Fibroblast of lung (primary cell): ENCODE measurements around the gene FAM216A.
"Not testable (repeated sequence)": the region's sequence is repeated elsewhere in the genome, so short reads cannot be mapped to it uniquely, and the experiment has no call there.

ENCODE experiments used
- EZH2 ChIP-seq: IDR thresholded peaks from 2 replicates; pipeline ENCODE4 v1.5.1; 2012; ENCODE audit warnings: low read length, control low read depth, mild to moderate bottlenecking; ENCODE audit errors: missing control alignments
- TF ChIP-seq, protein P1 (sequence below), 2 donors: IDR thresholded peaks in 1 of 2; conservative IDR thresholded peaks in 1 of 2; 1 replicate in 1 of 2; 2 replicates in 1 of 2; pipeline ENCODE4 v1.5.1; 2011 to 2012; ENCODE audit warnings: low read length in 2 of 2, control low read depth in 1 of 2, inconsistent platforms in 1 of 2, low read depth in 1 of 2, mild to moderate bottlenecking in 1 of 2

- TF ChIP-seq, protein P1, sequence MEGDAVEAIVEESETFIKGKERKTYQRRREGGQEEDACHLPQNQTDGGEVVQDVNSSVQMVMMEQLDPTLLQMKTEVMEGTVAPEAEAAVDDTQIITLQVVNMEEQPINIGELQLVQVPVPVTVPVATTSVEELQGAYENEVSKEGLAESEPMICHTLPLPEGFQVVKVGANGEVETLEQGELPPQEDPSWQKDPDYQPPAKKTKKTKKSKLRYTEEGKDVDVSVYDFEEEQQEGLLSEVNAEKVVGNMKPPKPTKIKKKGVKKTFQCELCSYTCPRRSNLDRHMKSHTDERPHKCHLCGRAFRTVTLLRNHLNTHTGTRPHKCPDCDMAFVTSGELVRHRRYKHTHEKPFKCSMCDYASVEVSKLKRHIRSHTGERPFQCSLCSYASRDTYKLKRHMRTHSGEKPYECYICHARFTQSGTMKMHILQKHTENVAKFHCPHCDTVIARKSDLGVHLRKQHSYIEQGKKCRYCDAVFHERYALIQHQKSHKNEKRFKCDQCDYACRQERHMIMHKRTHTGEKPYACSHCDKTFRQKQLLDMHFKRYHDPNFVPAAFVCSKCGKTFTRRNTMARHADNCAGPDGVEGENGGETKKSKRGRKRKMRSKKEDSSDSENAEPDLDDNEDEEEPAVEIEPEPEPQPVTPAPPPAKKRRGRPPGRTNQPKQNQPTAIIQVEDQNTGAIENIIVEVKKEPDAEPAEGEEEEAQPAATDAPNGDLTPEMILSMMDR (conservative IDR thresholded peaks at IDR 0.05 in 1 of 2, IDR thresholded peaks at IDR 0.05 in 1 of 2; ENCODE audit: low read depth in 1 of 2, low read length in 2 of 2): not testable (repeated sequence)
- not testable (repeated sequence) for TF ChIP-seq EZH2
Measured at GRCh38 chr12:110465765-110466164, 2.9 kb upstream of the FAM216A start.
